Central memory CD4-positive, alpha-beta T cell (primary cell): ENCODE measurements around the gene BRICD5.

Experiments
- DNase-seq: peaks from one replicate; pipeline ENCODE4 v3.0.0; 2022

The BRICD5 gene

DNA sequence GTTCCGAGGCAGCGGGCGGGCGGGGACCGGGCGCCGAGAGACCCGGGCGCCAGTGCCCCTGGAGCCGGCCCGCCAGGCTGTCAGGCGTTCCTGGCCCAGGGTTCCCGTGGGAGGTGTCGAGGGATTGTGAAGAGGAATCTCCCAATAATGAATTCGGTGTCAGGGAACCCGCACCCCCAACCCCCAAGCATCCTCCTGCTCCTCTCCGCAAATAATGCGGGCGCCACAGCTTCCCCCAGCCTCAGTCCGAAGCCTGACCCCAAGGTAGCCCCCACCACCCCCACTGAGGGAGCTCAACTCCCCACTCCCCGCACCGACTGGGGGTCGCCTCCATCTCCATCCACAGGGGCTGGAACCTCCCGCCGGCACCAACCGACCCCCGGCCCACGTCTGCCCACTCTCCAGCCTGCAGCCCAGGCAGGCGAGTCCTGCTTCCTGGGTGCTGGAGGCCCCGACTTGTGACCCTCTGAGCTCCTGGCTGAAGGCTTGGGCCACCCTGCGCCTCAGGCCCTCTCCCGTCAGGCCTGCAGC, 13.6 kb downstream of the BRICD5 start:
- DNase-seq = no peak

DNA sequence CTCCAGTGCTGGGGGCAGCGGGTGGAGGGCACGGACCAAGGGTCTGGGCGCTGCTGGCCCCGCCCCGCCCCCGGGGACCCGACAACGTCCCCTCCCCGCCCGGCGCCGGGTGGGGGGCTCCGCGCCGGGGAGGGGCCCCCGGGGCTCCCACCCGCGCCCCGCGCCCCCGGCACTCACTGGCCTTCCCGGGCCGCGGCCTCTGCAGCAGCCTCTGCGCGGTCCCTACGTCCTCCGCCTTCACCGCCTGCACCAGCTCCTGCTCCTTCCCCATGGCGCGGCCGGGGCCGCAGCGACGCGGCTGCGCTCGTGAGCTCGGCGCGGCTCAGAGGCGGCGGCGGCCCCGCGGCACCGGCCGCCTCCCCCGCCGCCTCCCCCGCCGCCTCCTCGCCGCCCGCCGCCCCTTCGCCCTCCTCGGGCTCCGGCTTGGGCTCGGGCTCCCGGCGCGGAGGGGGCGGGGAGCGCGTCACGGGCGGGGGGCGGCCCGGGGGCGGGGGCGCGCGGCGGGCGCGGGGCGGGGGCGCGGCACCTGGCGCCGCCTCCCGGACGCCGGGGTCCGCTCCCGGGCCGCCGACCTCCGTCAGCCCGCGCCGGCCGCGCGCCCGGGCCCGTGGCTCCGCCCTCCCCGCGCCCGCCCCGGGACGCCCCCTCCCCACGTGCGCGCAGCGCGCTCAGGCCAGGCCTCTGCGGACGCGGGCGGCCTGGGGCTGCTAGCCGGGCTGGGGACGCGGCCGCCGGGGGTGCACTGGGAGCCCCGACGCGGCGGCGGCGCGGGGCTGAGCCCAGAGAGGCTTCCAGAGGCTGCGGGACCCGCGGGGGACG, 14.3 kb downstream of the BRICD5 start, which contains the start of gene CASKIN1:
Gene CASKIN1, minus strand, starts transcription at position 444 of the 819 bp plus-strand sequence. Its CDS starts 173 bp downstream, at position 271.
- DNase-seq = no peak

DNA sequence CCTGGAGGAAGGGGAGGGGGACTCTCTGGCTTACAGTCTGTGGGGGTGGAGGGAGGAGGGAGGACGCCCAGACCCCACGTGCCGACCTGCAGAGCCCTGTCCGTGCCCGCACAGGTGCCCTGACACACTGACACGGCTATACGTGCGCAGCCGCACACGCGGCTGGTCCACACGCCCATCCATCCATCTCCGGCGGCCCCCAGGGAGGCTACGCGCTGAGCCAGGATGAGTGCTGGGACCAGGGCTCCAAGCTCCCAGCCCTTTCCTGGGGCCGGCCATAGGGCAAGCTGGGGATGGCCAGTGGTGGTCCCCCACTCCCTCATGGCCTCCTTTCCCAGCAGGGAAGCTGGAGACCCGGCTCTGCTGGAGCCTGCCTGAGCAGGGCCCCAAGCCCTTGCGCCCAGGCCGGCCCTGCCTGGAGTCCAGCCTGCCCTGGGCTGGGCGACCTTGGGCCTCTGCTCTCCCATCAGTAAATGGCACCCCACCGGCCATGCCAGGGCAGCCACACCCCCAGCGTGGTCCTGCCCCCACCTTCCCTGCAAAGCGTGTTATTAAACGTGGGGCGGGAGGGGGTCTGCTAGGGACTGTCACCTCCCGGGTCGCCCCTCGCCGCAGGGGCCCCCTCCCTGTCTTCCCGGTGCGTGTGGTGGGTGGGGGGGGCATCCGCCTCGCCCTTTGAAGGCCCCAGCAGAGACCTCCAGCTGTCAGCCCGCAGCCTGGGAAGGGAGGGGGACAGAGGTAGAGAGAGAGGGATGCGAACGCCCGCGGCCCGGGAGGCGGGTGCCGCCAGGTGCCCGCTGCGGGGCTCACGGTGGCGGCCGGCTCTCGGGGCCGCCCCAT, 15.1 kb downstream of the BRICD5 start:
- no peak for DNase-seq

DNA sequence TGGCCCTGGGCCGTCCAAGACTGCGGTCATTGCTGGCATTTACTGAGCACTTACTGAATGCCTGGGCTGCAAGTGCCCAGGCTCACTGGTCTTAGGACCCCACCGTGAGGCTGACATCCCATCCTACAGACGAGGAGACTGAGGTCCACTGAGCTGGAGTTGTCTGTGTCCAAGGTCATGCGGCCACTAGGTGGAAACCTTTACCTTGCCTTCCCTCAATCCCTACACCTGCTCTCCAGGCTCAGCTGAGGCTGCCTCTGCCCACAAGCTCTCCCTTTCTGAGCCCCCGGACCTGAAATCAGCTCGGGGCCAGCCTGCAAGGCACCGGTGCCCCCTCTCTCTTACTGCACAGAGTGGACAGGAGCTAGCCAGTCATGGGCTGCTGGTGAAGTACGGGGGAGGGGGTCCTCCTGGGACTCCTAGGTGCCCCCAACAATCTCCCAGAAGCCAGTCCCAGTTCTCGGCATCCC, 15.8 kb downstream of the BRICD5 start:
- DNase-seq = peak; percentile 54

DNA sequence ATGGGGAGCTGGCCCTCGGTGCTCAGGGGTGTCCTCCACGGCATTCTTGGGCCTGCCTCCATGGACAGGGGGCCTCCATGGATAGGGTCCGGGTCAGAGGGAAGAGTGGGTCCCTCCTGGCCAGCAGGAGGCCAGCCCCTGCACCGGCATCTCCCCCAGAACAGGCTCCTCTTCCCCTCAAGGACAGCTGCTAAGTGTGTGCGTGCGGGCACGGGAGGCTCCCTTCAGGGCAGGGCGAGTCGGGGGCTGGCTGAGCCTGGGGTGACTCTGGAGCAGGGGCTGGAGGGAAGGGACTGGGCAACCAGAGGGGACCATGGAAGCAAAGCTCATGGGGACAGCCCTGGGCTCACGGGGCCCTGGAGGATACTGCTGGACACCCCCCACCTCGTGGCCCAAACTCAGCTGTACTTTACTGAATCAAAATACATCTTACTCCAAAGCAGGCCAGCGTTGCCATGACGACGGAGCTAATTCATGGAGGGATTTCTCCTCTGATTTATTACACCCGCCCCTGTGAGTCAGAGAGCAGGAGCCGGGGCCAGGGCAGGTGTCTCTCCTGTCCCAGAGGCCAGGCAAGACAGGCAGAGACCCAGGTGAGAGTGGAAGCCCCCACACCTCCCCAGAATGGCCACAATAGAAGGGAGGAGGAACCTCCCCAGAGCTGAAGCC, 16.4 kb downstream of the BRICD5 start:
- no peak for DNase-seq

DNA sequence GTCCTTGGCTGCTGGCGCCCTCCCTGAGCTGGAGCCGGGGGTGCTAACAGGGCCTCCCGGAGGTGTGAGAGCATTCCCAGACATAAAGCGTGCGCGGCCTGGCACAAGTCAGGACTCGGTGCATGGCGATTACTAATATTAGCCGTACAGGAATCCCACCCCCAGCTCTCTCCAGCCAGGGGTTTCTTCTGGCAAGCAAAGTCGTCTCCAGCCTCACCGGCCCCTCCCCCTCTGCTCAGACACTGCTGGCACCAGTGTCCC, 19.3 kb downstream of the BRICD5 start:
- DNase-seq = no peak

DNA sequence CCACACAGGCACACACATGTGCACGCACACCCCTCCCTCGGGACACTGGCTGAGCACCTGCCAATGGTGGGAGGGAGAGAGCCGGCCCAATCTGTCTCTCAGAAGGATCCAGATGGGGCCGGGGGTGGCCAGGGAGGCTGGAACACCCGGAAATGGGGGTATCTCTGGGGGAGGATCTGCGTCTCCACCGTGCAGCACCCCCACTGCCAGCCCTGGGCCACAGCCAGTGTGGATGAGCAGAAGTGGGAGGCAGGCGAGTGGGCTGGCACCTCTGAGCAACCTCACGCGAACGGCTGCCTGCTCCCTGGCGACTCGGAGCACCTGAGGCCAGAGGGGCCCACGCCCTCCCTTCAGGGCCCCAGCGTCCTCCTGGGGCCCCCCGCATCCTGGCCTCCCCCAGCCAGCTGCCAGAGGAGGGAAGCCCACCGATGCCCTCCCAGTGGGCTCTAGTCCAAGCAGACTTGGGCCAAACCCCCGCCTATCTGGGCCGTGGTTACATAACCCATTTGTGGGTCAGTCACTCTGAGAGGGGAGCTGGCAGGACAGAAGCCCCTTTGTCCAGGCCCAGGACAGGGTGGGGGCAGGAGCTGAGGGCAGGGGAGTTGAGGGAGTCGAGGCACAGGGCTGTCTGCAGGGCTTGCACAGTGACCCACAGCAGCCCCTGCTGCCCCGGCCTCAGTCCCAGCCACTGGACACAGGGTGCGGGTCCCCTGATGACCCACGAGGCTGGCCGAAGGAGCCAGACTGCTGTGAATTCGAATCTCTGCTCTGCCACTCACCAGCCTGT, 19.8 kb downstream of the BRICD5 start:
- no peak for DNase-seq

DNA sequence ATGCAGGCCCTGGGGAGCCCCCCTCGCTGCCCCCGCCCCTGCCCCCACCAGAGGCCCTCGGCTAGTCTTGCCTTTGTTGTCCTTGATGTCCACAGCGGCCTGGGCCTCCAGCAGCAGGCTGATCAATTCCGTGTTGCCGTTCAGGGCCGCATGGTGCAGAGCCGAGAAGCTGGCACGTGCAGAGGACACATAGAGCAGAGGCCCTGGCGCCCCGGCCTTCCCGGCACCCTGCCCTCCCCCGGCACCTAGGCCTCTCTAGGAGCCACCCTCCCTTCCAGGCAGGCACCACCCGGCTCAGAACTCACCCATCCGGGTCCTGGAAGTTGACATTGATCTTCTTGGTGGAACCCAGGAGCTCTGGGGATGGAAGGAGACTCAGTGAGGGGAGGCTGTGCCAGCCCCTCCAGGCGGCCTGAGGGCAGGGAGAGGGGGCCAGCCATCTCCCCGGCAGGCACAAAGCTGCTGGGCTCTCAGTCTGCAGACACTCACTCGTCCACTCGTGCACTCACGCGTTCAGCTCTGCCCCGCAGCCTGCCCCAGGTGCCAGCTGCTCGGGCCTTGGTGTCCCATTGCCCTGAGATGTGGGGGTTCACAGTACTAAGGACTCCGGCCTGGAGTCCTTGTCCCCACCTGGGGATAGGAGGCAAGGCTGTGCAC, 20.5 kb downstream of the BRICD5 start:
- DNase-seq = no peak

DNA sequence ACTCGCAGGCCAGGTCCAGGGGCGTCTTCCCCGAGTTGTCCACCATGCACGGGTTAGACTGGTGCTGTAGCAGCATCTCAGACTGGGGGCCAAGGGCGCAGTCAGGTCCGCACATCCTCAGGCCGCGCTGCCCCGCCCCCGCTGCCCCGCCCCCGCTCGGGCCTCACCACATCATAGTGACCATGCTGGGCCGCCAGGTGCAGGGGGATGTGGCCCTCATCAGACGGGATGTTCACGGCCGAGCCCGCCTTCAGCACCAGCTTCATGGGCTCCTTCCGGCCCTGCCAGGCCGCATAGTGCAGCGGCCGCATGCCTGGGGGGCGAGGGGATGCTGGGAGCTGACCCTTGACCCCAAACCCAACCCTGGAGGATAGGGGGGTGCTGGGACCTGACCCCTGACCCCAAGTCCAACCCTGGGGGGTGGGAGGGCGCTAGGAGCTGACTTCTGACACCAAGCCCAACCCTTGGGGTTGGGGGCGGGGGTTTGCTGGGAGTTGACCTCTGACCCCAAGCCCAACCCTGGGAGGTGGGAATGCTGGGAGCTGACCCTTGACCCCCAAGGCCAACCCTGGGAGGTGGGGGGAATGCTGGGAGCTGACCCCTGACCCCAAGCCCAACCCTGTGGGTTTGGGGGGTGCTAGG, 21.3 kb downstream of the BRICD5 start:
- DNase-seq = no peak

DNA sequence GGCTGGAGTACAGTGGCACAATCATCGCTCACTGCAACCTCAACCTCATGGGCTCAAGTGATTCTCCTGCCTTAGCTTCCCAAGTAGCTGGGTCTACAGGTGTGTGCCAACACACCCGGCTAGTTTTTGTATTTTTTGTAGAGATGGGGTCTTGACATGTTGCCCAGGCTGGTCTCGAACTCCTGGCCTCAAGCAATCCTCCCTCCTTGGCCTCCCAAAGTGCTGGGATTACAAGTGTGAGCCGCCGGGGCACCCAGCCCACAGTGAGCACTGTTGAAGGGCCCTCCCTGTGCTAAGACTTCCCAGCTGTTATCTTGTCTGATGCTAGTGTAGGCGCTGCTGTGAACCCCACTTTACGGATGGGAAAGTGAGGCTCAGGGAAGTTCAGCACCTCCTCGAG, 22.3 kb downstream of the BRICD5 start:
- DNase-seq = no peak

DNA sequence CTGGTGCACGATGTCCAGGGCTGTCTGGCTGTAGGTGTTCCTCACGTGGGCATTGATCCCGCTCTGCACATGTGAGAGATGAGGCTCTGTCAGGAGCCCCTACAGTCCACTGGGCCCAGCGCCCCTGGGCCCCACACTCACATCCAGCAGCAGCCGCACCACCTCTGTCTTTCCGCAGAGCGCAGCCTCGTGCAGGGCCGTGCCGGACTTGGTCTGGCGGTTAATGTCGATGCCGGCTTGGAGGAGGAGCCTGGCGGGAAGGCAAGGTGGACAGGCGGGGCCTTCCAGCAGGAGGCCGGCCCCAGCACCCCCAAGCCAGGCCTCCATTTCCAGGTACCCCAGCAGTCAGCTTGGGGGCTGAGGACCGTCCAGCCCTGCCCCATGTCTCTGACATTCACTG, 23.5 kb downstream of the BRICD5 start:
- no peak for DNase-seq

DNA sequence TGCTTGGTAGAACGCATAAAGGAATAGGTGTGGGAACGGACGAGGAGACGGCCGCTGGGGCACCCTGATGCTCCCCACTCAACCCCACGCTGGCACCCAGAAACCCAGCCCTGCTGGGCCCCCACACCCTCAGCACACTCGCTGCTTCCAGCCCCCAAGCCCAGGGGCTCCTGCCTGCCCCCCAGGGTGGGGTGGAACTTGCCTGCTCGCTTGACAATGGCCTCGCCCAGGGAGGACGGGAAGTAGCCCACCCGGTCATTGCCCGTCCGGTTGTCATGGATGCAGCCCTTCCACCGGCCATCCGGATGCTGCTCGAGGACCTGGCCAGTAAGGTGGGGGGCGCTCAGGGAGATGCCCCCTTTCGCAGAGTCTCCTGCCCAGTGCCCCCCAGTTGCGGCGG, 24.2 kb downstream of the BRICD5 start:
- DNase-seq = no peak

DNA sequence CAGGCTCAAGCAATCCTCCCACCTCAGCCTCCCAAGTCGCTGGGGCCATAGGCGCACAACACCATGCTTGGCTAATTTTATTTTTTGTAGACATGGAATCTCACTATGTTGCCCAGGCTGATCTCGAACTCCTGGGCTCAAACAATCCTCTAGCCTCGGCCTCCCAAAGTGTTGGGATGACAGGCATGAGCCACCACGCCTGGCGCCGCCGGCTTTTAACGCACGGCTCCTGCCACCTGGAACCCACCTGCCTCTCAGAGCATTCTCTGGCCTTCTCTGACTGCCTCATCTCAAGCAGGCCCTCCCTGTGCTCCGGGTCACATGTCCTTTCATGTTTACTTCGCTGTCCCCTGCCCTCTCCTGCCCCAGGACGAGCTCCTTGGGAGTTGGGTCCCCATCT, 24.6 kb downstream of the BRICD5 start:
- no peak for DNase-seq

DNA sequence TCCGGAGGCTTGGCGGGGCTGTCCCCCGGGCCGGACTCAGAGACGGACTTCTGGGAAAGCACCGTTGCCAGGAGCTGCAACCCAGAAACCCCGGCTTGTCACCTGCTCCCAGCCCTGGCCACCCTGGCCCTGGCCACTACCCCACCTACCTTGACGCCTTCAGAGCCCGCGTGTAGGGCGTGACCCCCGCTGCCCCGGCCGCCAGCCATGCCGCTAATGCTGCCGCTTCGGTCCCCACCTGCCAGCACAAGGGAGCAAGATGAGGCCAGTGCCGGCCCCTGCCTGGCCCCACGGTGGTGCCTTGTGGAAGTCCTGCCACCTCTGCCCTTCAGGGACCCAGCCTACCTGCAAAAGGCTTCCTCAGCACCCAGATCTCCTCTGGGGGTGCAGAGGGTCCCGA, 25.7 kb downstream of the BRICD5 start:
- DNase-seq = no peak

DNA sequence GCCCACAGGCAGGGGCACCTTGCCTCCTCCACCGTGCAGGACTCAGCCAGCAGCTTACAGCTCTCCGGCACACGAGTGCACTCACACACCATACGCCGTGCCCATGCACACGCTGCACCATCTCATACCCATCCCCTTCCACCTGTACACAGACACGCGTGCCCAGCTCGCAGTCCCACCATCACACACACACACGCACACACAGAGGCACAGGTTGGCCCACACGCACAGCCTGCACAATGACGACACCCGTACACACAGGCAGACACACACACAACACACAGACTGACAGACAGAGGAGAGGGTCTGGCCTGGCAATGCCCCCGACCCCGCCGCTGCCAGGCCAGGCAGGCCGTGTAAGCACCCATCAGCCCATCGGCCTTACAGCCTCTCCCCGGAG, 26.3 kb downstream of the BRICD5 start:
- DNase-seq = no peak

DNA sequence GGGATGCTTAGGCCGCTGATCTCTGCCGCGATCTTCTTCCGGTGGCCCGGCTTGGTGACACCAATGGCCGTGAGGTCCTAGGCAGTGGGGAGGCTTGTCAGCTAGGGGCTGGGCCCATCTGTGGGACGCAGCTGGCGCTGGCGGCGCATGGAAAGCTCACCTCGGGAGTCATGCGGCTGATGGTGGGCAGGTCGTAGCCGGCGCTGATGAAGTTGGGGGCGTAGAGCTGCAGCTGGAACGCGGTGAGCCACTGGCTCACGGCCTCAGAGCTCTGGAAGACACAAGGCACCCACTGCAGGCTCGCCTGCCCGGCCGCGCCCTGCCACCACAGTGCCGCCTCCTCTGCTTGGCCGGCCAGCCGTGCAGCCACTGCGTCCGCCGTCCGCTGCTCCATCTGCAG, 27.0 kb downstream of the BRICD5 start:
- DNase-seq = no peak

DNA sequence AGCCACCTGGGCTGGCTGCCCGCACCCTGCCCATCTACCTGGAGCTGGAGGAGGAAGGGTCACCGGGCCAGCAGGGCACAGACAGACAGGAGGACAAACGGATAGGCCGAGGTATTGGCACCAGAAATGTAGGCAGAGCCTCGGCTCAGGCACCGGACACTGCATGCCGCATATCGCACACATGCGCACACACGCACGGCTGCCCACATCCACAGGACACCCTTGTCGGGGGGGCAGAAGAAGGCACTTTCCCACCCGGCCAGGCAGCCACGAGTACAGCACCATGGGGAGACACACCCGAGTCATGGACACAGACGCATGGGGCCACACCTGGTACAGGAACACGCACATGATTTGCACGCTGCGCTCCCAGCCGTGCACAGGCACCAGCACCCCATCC, 28.7 kb downstream of the BRICD5 start:
- no peak for DNase-seq

DNA sequence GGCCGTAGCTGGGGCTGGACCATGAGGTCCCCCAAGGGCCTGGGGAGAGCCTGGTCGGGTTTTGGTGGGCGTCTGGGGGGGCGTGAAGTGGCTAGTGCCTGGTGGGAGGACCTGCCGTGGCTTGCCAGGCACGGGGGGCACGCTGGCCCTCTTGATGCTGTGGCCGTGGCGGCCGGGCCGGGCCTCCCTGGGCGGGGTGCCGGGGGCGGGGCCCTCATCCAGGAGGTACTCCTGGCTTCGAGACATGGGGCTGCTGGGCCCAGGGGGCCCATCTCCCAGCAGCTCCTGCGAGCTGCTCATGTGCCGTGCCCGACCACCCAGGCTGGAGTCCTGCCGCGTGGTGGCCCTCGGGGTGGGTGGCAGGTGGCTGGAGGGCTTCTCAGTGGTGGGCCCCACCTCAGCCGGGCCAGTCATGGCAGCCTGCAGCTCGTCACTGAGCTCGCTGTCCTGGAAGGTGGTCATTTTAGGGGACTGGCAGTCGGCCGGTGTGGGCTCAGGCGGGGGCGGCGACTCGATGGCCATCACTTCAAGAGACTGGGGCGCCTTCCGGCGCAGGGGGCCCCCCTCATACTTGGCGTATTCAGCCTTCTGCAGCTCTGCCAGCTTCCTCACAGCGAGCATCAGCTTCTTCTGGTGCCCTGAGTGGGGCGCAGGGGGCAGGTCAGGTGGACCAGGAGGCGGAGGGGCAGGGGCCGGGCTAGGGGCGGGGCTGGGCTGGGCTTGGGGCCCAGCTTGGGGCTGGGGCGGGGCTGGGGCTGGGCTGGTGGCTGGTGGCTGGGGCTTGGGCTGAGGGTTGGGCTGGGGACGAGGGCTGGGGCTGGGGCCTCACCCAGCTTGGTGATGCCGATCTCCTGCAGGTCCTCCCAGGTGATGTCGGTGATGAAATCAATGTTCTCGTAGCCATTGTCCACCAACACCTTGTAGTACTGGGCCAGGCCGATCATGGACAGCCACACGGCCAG, 29.4 kb downstream of the BRICD5 start:
- no peak for DNase-seq

DNA sequence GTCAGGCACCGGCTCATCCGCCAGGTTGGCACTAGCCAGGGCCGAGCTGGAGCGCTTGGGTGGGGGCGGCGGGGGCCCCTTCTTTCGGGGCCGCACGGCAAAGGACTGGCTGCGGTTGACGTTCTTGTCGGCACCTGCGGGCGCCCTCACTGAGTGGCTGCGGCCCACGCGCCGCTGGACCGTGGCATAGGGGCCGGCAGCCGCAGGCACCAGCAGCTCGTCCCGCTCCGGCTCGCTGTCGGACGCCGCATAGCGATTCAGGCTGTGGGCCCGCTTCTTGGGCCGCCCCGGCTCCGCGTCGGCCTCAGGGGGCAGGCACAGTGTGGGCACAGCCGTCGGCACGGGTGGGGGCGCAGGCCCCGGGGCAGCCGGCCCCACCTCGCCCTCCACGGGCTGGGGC, 30.2 kb downstream of the BRICD5 start:
- no peak for DNase-seq

DNA sequence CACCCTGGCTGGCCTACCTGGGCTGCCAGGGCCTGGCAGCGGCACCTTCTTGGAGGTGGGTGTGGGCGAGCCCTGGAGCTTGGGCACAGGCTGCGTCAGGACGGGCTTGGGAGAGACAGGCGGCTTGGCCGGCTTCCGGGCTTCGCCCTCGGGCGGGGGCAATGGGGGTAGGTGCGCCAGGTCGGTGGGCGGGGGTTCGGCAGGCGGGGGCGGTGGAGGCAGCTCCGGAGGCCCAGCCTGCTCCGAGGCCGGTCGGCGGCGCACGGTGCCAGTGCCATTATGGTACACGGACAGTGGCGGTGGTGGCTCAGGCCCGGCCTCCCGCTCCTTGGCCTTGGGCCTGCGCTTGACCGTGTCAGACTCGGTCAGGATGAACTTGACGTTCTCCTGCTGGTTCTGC, 31.1 kb downstream of the BRICD5 start:
- DNase-seq = no peak
